Fibroblast of peridontal ligament (primary cell): ENCODE data around the gene TOP1.

Experiments
- DNase-seq: peaks from one replicate; pipeline ENCODE4 v3.0.0-alpha.2; 2010; ENCODE audit errors: extremely low read depth

Gene TOP1

GRCh38 chr20:41037179-41037578 is 8.6 kb downstream of the TOP1 start:
- DNase-seq, result no peak

GRCh38 chr20:41038149-41038877 is 9.7 kb downstream of the TOP1 start:
- no peak for DNase-seq

DNA sequence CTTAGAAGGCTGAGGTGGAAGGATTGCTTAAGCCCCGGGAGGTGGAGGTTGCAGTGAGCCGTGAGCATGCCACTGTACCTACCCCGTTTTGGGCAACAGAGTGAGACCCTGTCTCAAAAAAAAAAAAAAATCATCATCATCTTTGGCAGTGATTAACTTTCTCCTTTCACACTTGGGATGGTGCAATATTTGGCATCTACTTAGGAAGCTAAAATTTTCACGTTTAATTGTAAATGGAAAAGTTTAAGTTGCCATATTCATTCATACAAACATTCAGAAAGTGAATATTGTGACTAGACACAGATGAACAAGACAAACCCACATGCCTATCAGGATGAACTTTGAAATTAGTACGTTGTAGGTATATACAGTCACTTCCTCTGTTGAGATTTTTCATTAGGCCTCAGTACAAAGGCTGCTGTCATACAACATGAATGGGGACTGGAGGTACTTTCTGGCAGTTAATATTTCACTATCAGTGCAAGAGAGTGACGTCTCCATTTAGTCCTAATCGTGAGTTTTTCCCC is 10.3 kb downstream of the TOP1 start:
- DNase-seq, result no peak

- DNase-seq, result no peak
Observed at GRCh38 chr20:41040855-41041254, 12.2 kb downstream of the TOP1 start.

DNA sequence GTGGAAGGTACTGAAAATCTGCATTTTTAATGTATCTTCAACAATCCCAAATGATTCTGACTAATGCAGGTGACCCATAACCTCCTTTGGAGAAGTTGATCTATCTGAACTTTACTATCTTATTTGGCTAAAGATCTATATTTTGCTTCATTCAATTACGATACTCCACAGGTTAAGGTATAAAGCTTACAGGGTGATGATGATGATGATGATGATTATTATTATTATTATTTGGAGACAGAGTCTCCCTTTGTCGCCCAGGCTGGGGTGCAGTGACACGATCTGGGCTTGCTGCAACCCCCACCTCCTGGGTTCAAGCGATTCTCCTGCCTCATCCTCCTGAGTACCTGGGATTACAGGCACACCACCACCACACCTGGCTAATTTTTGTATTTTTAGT is 13.1 kb downstream of the TOP1 start:
- DNase-seq, result no peak

DNA sequence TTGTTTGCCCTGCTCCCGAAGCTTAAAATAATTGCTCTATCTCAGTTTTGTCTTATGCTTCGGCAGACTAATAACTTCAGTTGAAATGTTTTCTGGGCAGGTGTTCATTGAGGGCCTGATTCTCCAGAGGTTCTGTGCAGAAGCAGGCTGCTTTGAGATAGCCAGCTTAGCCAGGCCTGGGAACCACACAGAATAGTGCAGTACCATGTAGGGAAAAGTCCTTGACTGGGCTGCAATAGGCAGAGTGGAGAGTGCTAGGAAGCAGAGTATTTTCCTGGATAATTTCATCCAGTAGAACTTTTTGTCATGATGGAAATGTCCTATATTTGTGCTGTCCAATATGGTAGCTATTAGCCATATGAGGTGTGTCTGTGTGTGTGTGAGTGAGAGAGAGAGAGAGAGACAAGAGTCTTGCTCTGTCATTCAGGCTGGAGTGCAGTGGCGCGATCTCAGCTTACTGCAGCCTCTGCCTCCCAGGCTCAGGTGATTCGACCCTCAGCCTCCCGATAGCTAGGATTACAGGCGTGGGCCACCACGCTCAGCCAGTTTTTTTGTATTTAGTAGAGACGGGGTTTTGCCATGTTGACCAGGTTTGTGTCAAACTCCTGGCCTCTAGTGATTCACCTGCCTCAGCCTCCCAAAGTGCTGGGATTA is 15.9 kb downstream of the TOP1 start:
- DNase-seq, result no peak

- no peak for DNase-seq
Observed at GRCh38 chr20:41045671-41046070, 17.0 kb downstream of the TOP1 start.

- peak; percentile 49 for DNase-seq
Observed at GRCh38 chr20:41046716-41047115, 18.1 kb downstream of the TOP1 start.

DNA sequence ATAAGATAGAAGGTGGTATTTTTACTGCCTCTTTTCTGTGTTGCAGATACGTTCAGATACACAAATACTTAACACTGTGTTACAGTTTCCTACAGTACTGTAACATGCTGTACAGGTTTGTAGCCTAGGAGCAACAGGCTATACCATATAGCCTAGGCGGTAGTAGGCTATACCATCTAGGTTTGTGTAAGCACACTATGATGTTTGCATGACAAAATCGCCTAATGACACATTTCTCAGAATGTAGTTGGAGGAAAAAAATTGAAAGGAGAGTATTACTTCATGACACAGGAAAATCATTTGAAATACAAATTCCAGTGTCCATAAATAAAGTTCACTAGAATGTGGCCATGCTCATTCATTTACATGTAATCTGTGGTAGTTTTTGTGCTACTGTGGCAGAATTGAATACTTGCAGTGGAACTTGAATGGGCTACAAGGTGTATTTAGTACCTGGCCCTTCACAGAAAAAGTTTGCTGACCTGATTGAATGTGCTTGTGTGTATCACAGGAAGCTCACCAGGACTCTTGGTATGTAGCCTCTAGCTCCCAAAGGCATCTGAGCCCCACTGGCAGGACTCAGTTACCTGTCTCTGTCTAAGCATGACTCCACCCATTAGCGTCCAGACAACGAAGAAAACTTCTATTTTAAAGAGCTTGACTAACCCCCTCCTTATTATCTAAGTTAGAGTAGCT is 18.8 kb downstream of the TOP1 start:
- no peak for DNase-seq

DNA sequence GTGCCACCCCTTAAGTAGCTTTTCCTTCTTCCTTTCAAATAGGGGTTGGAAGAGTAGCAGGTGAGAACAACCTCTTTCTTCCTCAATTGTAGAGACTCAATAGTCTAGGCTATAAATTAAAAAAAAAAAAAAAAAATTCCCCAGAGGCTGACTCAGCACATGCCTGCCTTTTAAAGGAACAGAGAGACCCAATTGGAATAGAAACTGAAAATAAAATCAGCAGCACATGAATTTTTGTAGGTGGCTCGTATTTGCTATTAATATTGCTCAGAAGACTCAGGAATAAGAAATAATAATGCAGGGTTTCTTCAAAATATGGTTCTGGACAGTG is 19.3 kb downstream of the TOP1 start:
- DNase-seq, result peak; percentile 71

- DNase-seq, result peak; percentile 47
Observed at GRCh38 chr20:41048461-41049301, 20.1 kb downstream of the TOP1 start.

DNA sequence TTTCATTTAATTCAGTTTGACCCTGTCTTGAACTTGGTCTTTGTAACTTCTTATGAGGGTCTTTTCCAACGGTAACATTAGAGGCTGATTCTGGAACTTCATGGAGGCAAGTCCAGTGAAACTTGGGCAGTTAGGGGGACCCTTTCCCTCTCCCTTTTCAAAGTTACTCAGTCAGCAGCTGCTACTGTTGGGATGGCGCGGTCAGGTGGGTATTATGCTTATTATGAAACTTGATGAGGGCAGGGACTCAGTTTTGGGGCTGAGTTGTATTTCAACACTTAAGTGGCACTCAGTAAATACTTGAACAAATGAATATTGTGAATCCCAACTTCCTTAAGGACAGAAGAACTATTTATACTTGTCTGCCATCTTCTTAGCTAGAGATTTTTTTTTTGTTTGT is 20.8 kb downstream of the TOP1 start:
- DNase-seq, result no peak

- peak; percentile 67 for DNase-seq
Observed at GRCh38 chr20:41050361-41051008, 21.9 kb downstream of the TOP1 start.

DNA sequence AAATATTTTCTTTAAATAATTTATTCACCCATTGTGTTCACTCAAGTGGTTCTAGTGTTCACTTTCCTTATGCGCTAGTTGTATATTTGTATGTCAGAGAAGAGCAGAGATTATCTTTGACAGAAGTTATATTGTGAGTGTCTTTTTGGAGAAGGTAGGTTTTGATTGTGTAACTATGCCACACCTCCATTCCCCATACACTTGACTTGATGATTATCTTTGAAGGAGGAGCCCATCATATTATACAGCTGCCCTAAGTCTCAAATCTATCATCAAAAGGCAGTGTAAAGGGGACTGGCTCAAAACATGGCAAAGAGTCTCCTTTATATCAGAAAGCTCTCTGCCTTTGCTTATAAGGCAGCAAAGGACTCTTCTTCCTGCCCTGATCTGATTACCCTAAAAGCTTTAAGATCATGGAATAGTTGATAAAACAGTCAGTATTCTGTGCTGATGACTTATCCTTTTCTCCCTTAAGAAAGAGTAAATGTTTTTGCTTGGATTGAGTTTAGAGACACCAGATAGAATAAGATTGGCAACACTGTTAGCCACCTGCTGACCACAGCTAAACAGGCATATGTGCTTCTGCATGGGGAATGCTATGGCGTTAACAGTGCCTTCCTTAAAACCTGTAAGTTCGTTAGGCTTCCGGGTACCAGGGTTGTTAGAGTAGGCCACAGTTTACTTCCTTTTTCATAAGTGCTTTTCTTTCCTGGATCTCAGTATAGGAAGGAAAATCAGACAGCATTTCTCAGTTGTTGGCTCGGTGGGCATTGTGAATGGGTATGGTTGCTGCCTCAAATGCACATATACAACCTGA is 22.6 kb downstream of the TOP1 start:
- DNase-seq, result no peak

- DNase-seq, result peak; percentile 86
Observed at GRCh38 chr20:41052742-41053419, 24.3 kb downstream of the TOP1 start.

GRCh38 chr20:41054070-41054846 is 25.6 kb downstream of the TOP1 start:
- no peak for DNase-seq

DNA sequence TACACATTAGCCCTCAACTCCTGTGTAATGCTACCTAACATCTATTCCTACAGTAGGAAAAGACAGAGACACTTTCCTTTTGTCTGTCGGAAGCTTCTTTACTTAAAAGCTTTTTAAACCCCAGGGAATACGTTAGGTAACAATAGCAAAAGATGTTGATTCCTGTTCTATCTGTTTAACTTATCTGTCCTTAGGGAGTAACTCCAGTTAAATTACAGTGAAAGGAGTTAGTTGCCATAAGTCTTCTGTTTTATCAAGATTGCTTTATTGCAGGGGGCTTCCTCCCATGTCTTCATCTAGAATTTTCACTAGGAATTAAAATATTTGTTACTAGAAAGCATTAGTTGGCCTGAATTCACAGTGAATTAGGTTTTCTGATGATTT is 26.2 kb downstream of the TOP1 start:
- no peak for DNase-seq

GRCh38 chr20:41055679-41056078 is 27.1 kb downstream of the TOP1 start:
- DNase-seq, result peak; percentile 46

DNA sequence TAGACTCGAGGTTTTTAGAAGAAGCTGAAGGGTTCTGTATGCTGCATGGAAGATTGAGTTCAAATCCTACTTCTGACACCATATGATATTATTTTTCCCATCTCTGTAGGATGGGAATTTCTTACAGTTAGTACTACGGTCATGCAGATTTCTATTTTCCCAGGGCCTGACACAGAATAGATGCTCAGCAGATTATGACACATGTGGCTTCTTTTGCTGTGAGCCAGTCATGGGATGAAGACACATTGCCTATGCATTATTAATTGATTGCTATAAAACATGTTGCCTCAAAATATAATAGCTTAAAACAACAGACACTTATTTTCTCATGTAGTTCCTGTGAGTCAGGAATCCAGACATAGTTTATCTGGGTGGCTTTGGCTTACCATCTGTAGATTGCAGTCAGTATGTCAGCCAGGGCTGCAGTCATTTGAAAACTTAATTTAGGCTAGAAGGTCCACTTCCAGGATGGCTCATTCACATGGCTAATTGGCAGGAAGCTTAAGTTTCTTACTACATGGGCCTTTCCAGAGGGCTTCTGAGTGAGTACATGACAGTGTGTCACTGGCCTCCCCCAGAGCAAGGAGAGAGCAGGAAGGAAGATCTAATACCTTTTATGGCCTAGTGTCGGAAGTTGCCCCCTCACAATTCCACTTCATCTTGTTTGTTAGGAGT is 29.5 kb downstream of the TOP1 start:
- DNase-seq, result peak; percentile 60
